ENCODE data around the gene DSP. TPM values are rescaled to one million over a fixed set of nuclear protein-coding genes. Genes with fewer than 3 reads are reported as not detected.

DSP gene
- total and polyA plus RNA-seq, 2 of the 13 experiments (the other 11 are each of a cell fraction or from before 2014, with no cell fraction given): 89.8 to 117 TPM

GRCh38 chr6:7580927-7581618 lies 39.6 kb downstream of the DSP start (continued):
- TF ChIP-seq BCLAF1 (IDR thresholded peaks at IDR 0.05) (no peak), HDAC6 (IDR thresholded peaks at IDR 0.05; ENCODE audit: low read depth, low read length) (no peak), ZNF264 (CRISPR knock-in tag; IDR thresholded peaks at IDR 0.05) (no peak), MYC (CRISPR knock-in tag; IDR thresholded peaks at IDR 0.05; ENCODE audit: borderline replicate concordance) (no peak), ZNF382 (CRISPR knock-in tag; IDR thresholded peaks at IDR 0.05; ENCODE audit: borderline replicate concordance) (no peak), ZKSCAN8 (CRISPR knock-in tag; IDR thresholded peaks at IDR 0.05; ENCODE audit: borderline replicate concordance) (no peak), ATF7 (IDR thresholded peaks at IDR 0.05) (no peak), ATF7 (CRISPR knock-in tag; IDR thresholded peaks at IDR 0.05) (no peak), ZFP36 (IDR thresholded peaks at IDR 0.05; ENCODE audit: borderline replicate concordance, low read depth, low read length, partially characterized antibody) (no peak), ZNF224 (CRISPR knock-in tag; IDR thresholded peaks at IDR 0.05) (0 out of 2 replicates have a peak, but pooled peaks have one; percentile 40), ZNF44 (CRISPR knock-in tag; IDR thresholded peaks at IDR 0.05) (peak; percentile 67; the same call in 1 of the 2 replicates), ZNF180 (CRISPR knock-in tag; IDR thresholded peaks at IDR 0.05; ENCODE audit: borderline replicate concordance, low read depth) (no peak), ZNF660 (CRISPR knock-in tag; IDR thresholded peaks at IDR 0.05; ENCODE audit: borderline replicate concordance, low read depth) (no peak), ZNF367 (CRISPR knock-in tag; IDR thresholded peaks at IDR 0.05; ENCODE audit: borderline replicate concordance) (no peak), BRD4 (CRISPR knock-in tag; IDR thresholded peaks at IDR 0.05) (peak; percentile 61; the same call in 1 of the 2 replicates), PRPF4 (IDR thresholded peaks at IDR 0.05; ENCODE audit: low read depth, low read length, poor library complexity, severe bottlenecking) (no peak), PAX8 (CRISPR knock-in tag; IDR thresholded peaks at IDR 0.05; ENCODE audit: borderline replicate concordance) (no peak), ZNF350 (CRISPR knock-in tag; IDR thresholded peaks at IDR 0.05; ENCODE audit: borderline replicate concordance, low read depth) (no peak; the same call in 1 of the 2 replicates), SRSF9 (IDR thresholded peaks at IDR 0.05; ENCODE audit: borderline replicate concordance, insufficient read depth, low read depth, low read length, poor library complexity, severe bottlenecking) (no peak), RELA (CRISPR knock-in tag; IDR thresholded peaks at IDR 0.05) (no peak), DBP (CRISPR knock-in tag; IDR thresholded peaks at IDR 0.05; ENCODE audit: not compliant biosample characterization) (no peak)
- TF ChIP-seq, protein P1, sequence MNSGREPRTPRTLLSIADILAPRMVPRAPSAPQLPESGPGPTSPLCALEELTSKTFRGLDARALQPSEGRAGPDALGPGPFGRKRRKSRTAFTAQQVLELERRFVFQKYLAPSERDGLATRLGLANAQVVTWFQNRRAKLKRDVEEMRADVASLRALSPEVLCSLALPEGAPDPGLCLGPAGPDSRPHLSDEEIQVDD (CRISPR knock-in tag; IDR thresholded peaks at IDR 0.05; ENCODE audit: borderline replicate concordance): no peak
- TF ChIP-seq, protein P2, sequence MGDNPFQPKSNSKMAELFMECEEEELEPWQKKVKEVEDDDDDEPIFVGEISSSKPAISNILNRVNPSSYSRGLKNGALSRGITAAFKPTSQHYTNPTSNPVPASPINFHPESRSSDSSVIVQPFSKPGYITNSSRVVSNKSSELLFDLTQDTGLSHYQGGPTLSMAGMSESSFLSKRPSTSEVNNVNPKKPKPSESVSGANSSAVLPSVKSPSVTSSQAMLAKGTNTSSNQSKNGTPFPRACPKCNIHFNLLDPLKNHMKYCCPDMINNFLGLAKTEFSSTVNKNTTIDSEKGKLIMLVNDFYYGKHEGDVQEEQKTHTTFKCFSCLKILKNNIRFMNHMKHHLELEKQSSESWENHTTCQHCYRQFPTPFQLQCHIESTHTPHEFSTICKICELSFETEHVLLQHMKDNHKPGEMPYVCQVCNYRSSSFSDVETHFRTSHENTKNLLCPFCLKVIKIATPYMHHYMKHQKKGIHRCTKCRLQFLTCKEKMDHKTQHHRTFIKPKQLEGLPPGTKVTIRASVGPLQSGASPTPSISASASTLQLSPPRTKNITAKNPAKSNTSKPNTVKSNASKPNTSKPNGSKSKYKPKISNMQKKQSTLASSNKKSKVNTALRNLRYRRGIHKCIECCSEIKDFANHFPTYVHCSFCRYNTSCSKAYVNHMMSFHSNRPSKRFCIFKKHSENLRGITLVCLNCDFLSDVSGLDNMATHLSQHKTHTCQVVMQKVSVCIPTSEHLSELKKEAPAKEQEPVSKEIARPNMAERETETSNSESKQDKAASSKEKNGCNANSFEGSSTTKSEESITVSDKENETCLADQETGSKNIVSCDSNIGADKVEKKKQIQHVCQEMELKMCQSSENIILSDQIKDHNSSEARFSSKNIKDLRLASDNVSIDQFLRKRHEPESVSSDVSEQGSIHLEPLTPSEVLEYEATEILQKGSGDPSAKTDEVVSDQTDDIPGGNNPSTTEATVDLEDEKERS (CRISPR knock-in tag; IDR thresholded peaks at IDR 0.05): 0 out of 2 replicates have a peak, but pooled peaks have one; percentile 42
